Keratinocyte (primary cell): Measurements from ENCODE around the gene SORT1. TPM values are rescaled to one million over a fixed set of nuclear protein-coding genes. Genes with fewer than 3 reads are reported as not detected.

Experiments used
- DNase-seq: peaks from one replicate; pipeline ENCODE4 v3.0.0-alpha.2; 2011; ENCODE audit warnings: low read depth, missing footprints, low spot score
- FAIRE-seq: peaks from 2 replicates; lab custom pipeline; 2011; peaks lifted over from hg19 to GRCh38; lab: Jason Lieb, UNC
- H2AFZ ChIP-seq: 2 replicates; pipeline ENCODE4 v1.6.0; 2012; ENCODE audit warnings: low read length, control low read depth, inconsistent platforms; ENCODE audit not compliant: control insufficient read depth
- H3K27ac ChIP-seq: 2 replicates; pipeline ENCODE4 v1.5.1; 2011; ENCODE audit warnings: low read length; ENCODE audit not compliant: control insufficient read depth, insufficient read depth
- H3K27me3 ChIP-seq: 3 replicates; pipeline ENCODE4 v1.6.0; 2011; ENCODE audit warnings: low read length; ENCODE audit not compliant: control insufficient read depth, insufficient read depth; ENCODE audit errors: extremely low read depth
- H3K36me3 ChIP-seq, 2 experiments: 2 replicates in 1 of 2; 3 replicates in 1 of 2; pipeline ENCODE4 v1.5.1; 2011; ENCODE audit warnings: low read length in 2 of 2, mild to moderate bottlenecking in 1 of 2; ENCODE audit not compliant: control insufficient read depth in 2 of 2, insufficient read depth in 2 of 2; ENCODE audit errors: extremely low read depth in 1 of 2
- H3K4me1 ChIP-seq: 3 replicates; pipeline ENCODE4 v1.5.1; 2011; ENCODE audit warnings: low read length; ENCODE audit not compliant: control insufficient read depth, insufficient read depth; ENCODE audit errors: extremely low read depth
- H3K4me2 ChIP-seq: 3 replicates; pipeline ENCODE4 v1.6.0; 2011; ENCODE audit warnings: low read depth, low read length; ENCODE audit not compliant: control insufficient read depth, insufficient read depth; ENCODE audit errors: extremely low read depth
- H3K4me3 ChIP-seq, 3 experiments: fragments of 200-600 bp in 1 of 3; sonication (generic) in 1 of 3; 2 replicates in 2 of 3; 3 replicates in 1 of 3; pipeline ENCODE4 v1.5.1; 2011 to 2016; ENCODE audit warnings: low read length in 3 of 3, mild to moderate bottlenecking in 3 of 3, control low read depth in 2 of 3, inconsistent platforms in 1 of 3, low read depth in 1 of 3, mixed read lengths in 1 of 3, mixed run types in 1 of 3, moderate library complexity in 1 of 3; ENCODE audit not compliant: control insufficient read depth in 2 of 3, insufficient read depth in 2 of 3; ENCODE audit errors: extremely low read depth in 1 of 3
- H3K79me2 ChIP-seq: 2 replicates; pipeline ENCODE4 v1.6.0; 2012; ENCODE audit warnings: low read length; ENCODE audit not compliant: control insufficient read depth, insufficient read depth
- H3K9ac ChIP-seq: 3 replicates; pipeline ENCODE4 v1.6.0; 2011; ENCODE audit warnings: low read length; ENCODE audit not compliant: control insufficient read depth, insufficient read depth; ENCODE audit errors: extremely low read depth
- H3K9me1 ChIP-seq: 3 replicates; pipeline ENCODE4 v1.6.0; 2011; ENCODE audit warnings: low read length; ENCODE audit not compliant: control insufficient read depth, insufficient read depth; ENCODE audit errors: extremely low read depth
- H3K9me3 ChIP-seq: 2 replicates; pipeline ENCODE4 v1.5.1; 2012; ENCODE audit warnings: low read depth, low read length; ENCODE audit not compliant: control insufficient read depth
- H4K20me1 ChIP-seq: 3 replicates; pipeline ENCODE4 v1.6.0; 2011; ENCODE audit warnings: low read length; ENCODE audit not compliant: control insufficient read depth, insufficient read depth; ENCODE audit errors: extremely low read depth
- EZH2 ChIP-seq: IDR thresholded peaks from one replicate; pipeline ENCODE4 v1.6.1; 2012; ENCODE audit warnings: inconsistent platforms, mild to moderate bottlenecking, low read length, moderate library complexity
- dilution Hi-C: fragments of 300-500 bp; cut with MboI; formaldehyde crosslinking; loops from one replicate; pipeline ENCODE4 v1.7.0; 2020; ENCODE audit warnings: low sequenced_read_pairs; ENCODE audit not compliant: extremely low pct_ligation_motif_present
- polyA plus RNA-seq, 5 experiments: library from polyadenylated mRNA; depleted of rRNA in 3 of 5; stranded (reverse) in 3 of 5; stranded (forward) in 1 of 5; unstranded in 1 of 5; fragments of >200 nt; gene quantifications; 1 replicate in 1 of 5; 2 replicates in 3 of 5; 3 replicates in 1 of 5; pipeline versions ENCODE4 v1.2.1 to v1.2.3, GENCODE V29; 2011 to 2012; ENCODE audit warnings: missing spikeins in 2 of 5, low read depth in 1 of 5, low replicate concordance in 1 of 5
- TF ChIP-seq, protein P1 (sequence below), 3 experiments: IDR thresholded peaks in 1 of 3; conservative IDR thresholded peaks in 1 of 3; optimal IDR thresholded peaks in 1 of 3; 2 replicates in 2 of 3; 3 replicates in 1 of 3; pipeline versions ENCODE3 to v1.5.1; 2011; ENCODE audit warnings: low read length in 3 of 3, mild to moderate bottlenecking in 3 of 3, moderate library complexity in 2 of 3, control low read depth in 1 of 3, inconsistent platforms in 1 of 3; ENCODE audit not compliant: insufficient read depth in 2 of 3; ENCODE audit errors: extremely low read depth in 1 of 3

SORT1 gene
- polyA plus RNA-seq, 1 donor (not counting 4 experiments of a cell fraction or from before 2014, with no cell fraction given), result 1.6 TPM

DNA sequence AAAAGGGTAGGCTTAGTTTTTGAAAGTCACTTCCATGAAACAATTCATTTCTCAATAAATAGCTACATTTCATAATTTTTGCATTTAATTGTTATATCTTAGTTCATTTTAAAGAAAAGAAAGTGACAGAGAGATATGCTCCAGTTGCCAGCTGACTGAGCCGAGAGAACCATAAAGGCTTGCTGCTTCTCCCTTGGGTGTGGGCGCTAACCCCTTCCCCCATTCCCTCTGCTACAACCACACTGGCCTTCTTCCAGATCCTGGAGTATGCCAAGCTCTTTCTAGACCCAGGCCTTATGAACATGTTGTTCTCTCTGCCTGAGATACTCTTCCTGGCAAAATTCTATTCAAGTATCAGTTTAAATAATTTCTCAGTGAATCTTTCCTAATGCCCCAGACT, 12.3 kb downstream of the SORT1 start:
- no peak overlapping the region for H3K27ac ChIP-seq
- H3K4me1 ChIP-seq, result no peaks in the 10 kb centered on the region
- no peaks in the 10 kb centered on the region for H3K79me2 ChIP-seq
- H3K4me2 ChIP-seq, result no peak overlapping the region
- no peaks in the 10 kb centered on the region for H4K20me1 ChIP-seq
- H3K4me3 ChIP-seq, result no peak overlapping the region
- TF ChIP-seq, protein P1, sequence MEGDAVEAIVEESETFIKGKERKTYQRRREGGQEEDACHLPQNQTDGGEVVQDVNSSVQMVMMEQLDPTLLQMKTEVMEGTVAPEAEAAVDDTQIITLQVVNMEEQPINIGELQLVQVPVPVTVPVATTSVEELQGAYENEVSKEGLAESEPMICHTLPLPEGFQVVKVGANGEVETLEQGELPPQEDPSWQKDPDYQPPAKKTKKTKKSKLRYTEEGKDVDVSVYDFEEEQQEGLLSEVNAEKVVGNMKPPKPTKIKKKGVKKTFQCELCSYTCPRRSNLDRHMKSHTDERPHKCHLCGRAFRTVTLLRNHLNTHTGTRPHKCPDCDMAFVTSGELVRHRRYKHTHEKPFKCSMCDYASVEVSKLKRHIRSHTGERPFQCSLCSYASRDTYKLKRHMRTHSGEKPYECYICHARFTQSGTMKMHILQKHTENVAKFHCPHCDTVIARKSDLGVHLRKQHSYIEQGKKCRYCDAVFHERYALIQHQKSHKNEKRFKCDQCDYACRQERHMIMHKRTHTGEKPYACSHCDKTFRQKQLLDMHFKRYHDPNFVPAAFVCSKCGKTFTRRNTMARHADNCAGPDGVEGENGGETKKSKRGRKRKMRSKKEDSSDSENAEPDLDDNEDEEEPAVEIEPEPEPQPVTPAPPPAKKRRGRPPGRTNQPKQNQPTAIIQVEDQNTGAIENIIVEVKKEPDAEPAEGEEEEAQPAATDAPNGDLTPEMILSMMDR (optimal IDR thresholded peaks at IDR 0.05 in 1 of 3, IDR thresholded peaks at IDR 0.05 in 1 of 3, conservative IDR thresholded peaks at IDR 0.05 in 1 of 3; ENCODE audit: extremely low read depth in 1 of 3, insufficient read depth in 2 of 3, low read length in 3 of 3), result no peak
- no peak for TF ChIP-seq EZH2
- dilution Hi-C loops, result no loop called here
- peaks cover 3% of the 10 kb centered on the region for H3K27me3 ChIP-seq
- no peak overlapping the region for H3K9ac ChIP-seq
- H3K36me3 ChIP-seq, result no peaks in the 10 kb centered on the region
- H3K9me1 ChIP-seq, result no peaks in the 10 kb centered on the region
- DNase-seq (no peak), FAIRE-seq (no peak)
- H2AFZ ChIP-seq, result no peak overlapping the region
- H3K9me3 ChIP-seq, result no peaks in the 10 kb centered on the region

DNA sequence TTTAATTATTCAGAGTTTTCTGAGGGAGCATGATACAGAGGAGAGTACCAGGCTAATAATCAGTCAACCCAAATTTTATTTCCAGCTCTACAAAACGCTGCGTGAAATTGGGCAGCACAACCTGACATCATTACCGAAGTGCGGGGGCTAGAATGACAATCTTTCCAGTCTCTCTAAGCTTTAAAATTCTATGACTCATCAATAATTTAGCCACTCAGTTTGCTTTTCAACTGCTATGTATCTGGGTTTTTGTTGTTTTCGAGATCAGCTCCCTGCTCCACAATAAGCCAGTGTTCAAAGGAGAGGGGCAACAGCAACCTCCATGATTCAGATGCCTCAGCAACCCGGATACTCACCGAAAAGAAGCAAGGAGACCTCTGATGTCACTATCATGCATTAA, 13.9 kb downstream of the SORT1 start:
- no peaks in the 10 kb centered on the region for H3K9me3 ChIP-seq
- no peak overlapping the region for H3K27ac ChIP-seq
- no peak for FAIRE-seq
- dilution Hi-C loops, result no loop called here
- no peaks in the 10 kb centered on the region for H3K9me1 ChIP-seq
- H3K4me1 ChIP-seq, result no peaks in the 10 kb centered on the region
- no peak overlapping the region for H2AFZ ChIP-seq
- no peaks in the 10 kb centered on the region for H3K27me3 ChIP-seq
- no peaks in the 10 kb centered on the region for H3K79me2 ChIP-seq
- TF ChIP-seq EZH2, result no peak
- TF ChIP-seq, protein P1 (optimal IDR thresholded peaks at IDR 0.05 in 1 of 3, IDR thresholded peaks at IDR 0.05 in 1 of 3, conservative IDR thresholded peaks at IDR 0.05 in 1 of 3; ENCODE audit: extremely low read depth in 1 of 3, insufficient read depth in 2 of 3, low read length in 3 of 3), result no peak
- no peak for DNase-seq
- no peak overlapping the region for H3K9ac ChIP-seq
- H3K36me3 ChIP-seq, result no peaks in the 10 kb centered on the region
- H3K4me3 ChIP-seq, result no peak overlapping the region
- H4K20me1 ChIP-seq, result no peaks in the 10 kb centered on the region
- no peak overlapping the region for H3K4me2 ChIP-seq
